ENCODE results near the gene VGLL4. TPM values are rescaled to one million over a fixed set of nuclear protein-coding genes. Genes with fewer than 3 reads are reported as not detected.

Gene VGLL4
- total RNA-seq, 1 experiment from 2014 or later: 26.9 TPM

DNA sequence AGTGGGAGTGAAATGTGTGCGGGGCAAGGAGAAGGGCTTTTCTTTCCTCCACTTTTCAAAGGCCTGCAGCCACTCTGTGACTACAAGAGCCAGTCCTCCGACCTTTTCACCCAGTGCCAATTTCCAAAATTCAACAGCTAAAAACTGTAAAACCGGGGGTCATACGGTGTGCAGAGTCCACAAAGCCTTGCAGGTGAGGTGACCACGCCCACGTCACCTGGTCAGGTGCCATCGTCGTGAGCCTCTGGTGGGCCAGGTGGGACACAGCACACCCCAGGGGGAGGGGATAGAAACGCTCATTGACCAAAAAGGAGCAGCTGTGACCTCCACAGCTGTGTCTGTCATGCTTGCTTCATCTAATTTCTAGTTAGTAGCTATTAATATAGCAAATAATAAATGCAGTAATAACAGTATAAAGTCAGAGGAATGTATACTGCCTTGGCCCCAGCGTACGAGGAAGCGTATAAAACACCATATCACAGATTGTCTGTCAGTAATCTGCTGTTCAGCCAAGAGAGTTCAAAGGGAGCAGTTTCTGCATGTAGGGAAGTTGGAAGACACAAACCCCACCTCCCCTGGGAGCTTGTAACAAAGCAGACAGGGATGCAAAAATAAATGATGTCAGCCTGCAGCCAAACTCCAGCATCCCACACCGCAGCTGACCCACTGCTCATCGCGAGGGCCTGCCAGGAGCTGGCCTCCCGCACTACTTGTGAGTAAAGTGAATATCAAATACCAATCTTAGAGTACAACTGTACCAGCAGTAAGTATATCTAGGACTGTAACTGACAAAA, 86.7 kb downstream of the VGLL4 start:
- CTCF ChIA-PET: no interaction called here

More for the DNA sequence above, 86.7 kb downstream of the VGLL4 start:
- RAD21 ChIA-PET (ENCODE audit: low non-redundant PET in 1 of 2, low total read pairs in 2 of 2, uncharacterized antibody in 2 of 2, unreplicated experiment in 2 of 2): no interaction called here
- no peaks in the 10 kb centered on the region for H3K9me2 ChIP-seq (ENCODE audit: insufficient read depth)
- ATAC-seq (no peak), DNase-seq (ENCODE audit: low read depth, low spot score) (no peak)
- intact Hi-C loops (cut with micrococcal nuclease): no loop called here
- H3K4me2 ChIP-seq (ENCODE audit: low read length): no peak overlapping the region
- H3K9me3 ChIP-seq (ENCODE audit: control insufficient read depth in 1 of 2, insufficient read depth in 1 of 2, low read depth in 1 of 2, low read length in 2 of 2): no peaks in the 10 kb centered on the region
- H3K27ac ChIP-seq (ENCODE audit: low read depth, low read length): no peak overlapping the region
- no peak overlapping the region for H3K4me3 ChIP-seq (replicated peaks in 1 of 2; ENCODE audit: low read depth in 1 of 2, low read length in 2 of 2)
- H3K4me1 ChIP-seq (ENCODE audit: control insufficient read depth in 1 of 2, insufficient read depth in 2 of 2, low read length in 2 of 2): no peaks in the 10 kb centered on the region; a peak in 1 of 4 replicates
- H3K36me3 ChIP-seq (ENCODE audit: control insufficient read depth in 1 of 2, insufficient read depth in 2 of 2, low read length in 2 of 2): no peaks in the 10 kb centered on the region; a peak in 1 of 4 replicates
- no peak overlapping the region for H3K9ac ChIP-seq (ENCODE audit: low read length)
- no peak for TF ChIP-seq ELF1 (IDR thresholded peaks at IDR 0.05; ENCODE audit: borderline replicate concordance, low read depth)
- no peak for TF ChIP-seq POLR2AphosphoS5 (IDR thresholded peaks at IDR 0.05; ENCODE audit: low read depth, low read length)
- TF ChIP-seq EZH2 (IDR thresholded peaks at IDR 0.05): no peak
- TF ChIP-seq, protein P1, sequence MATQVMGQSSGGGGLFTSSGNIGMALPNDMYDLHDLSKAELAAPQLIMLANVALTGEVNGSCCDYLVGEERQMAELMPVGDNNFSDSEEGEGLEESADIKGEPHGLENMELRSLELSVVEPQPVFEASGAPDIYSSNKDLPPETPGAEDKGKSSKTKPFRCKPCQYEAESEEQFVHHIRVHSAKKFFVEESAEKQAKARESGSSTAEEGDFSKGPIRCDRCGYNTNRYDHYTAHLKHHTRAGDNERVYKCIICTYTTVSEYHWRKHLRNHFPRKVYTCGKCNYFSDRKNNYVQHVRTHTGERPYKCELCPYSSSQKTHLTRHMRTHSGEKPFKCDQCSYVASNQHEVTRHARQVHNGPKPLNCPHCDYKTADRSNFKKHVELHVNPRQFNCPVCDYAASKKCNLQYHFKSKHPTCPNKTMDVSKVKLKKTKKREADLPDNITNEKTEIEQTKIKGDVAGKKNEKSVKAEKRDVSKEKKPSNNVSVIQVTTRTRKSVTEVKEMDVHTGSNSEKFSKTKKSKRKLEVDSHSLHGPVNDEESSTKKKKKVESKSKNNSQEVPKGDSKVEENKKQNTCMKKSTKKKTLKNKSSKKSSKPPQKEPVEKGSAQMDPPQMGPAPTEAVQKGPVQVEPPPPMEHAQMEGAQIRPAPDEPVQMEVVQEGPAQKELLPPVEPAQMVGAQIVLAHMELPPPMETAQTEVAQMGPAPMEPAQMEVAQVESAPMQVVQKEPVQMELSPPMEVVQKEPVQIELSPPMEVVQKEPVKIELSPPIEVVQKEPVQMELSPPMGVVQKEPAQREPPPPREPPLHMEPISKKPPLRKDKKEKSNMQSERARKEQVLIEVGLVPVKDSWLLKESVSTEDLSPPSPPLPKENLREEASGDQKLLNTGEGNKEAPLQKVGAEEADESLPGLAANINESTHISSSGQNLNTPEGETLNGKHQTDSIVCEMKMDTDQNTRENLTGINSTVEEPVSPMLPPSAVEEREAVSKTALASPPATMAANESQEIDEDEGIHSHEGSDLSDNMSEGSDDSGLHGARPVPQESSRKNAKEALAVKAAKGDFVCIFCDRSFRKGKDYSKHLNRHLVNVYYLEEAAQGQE (IDR thresholded peaks at IDR 0.05; ENCODE audit: low read depth): no peak
- TF ChIP-seq SRF (IDR thresholded peaks at IDR 0.05; ENCODE audit: low read depth): no peak
- no peak for TF ChIP-seq EZH2phosphoT487 (IDR thresholded peaks at IDR 0.05; ENCODE audit: borderline replicate concordance)
- no peak for TF ChIP-seq SP1 (IDR thresholded peaks at IDR 0.05; ENCODE audit: low read depth)
- no peak for TF ChIP-seq POLR2A (IDR thresholded peaks at IDR 0.05; ENCODE audit: borderline replicate concordance, extremely low read depth, insufficient read depth, insufficient read length)
- TF ChIP-seq, protein P2, sequence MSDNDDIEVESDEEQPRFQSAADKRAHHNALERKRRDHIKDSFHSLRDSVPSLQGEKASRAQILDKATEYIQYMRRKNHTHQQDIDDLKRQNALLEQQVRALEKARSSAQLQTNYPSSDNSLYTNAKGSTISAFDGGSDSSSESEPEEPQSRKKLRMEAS (IDR thresholded peaks at IDR 0.05): no peak
- POLR2A ChIA-PET: no interaction called here
- peaks cover 7% of the 10 kb centered on the region; the same call in 1 of the 2 replicates for H4K20me1 ChIP-seq (ENCODE audit: insufficient read depth)
- BruUV-seq (replicated peaks): no TSS peak
- no peaks in the 10 kb centered on the region for H3K27me3 ChIP-seq (ENCODE audit: insufficient read depth, low read length)
- H3K79me2 ChIP-seq (ENCODE audit: insufficient read depth, low read length): 0 out of 2 replicates have a peak, but pooled peaks cover 3% of the 10 kb centered on the region
- no peak overlapping the region for H2AFZ ChIP-seq (ENCODE audit: low read depth, low read length, poor library complexity, severe bottlenecking)
